Measurements from ENCODE around the gene SMIM35.

The SMIM35 gene

GRCh38 chr11:118129471-118130172, 42.9 kb upstream of the SMIM35 start:
- H3K4me3 ChIP-seq (ENCODE audit: low read depth, low read length), result no peak overlapping the region
- no peak for TF ChIP-seq CTCF (IDR thresholded peaks at IDR 0.05; ENCODE audit: low read depth, low read length)
- in situ Hi-C loops (cut with HindIII; ENCODE audit: low sequenced_read_pairs), result no loop called here
- no peak for DNase-seq (ENCODE audit: low read depth, low spot score)

- no peak overlapping the region for H3K4me3 ChIP-seq (ENCODE audit: low read depth, low read length)
- no peak for DNase-seq (ENCODE audit: low read depth, low spot score)
- in situ Hi-C loops (cut with HindIII; ENCODE audit: low sequenced_read_pairs), result no loop called here
- TF ChIP-seq CTCF (IDR thresholded peaks at IDR 0.05; ENCODE audit: low read depth, low read length), result no peak
Measured at GRCh38 chr11:118128721-118129470, 42.1 kb upstream of the SMIM35 start.

GRCh38 chr11:118128310-118128709, 41.5 kb upstream of the SMIM35 start:
- TF ChIP-seq CTCF (IDR thresholded peaks at IDR 0.05; ENCODE audit: low read depth, low read length), result no peak
- DNase-seq (ENCODE audit: low read depth, low spot score), result no peak
- H3K4me3 ChIP-seq (ENCODE audit: low read depth, low read length), result no peak overlapping the region
- in situ Hi-C loops (cut with HindIII; ENCODE audit: low sequenced_read_pairs), result no loop called here

- in situ Hi-C loops (cut with HindIII; ENCODE audit: low sequenced_read_pairs), result no loop called here
- H3K4me3 ChIP-seq (ENCODE audit: low read depth, low read length), result no peak overlapping the region
- no peak for TF ChIP-seq CTCF (IDR thresholded peaks at IDR 0.05; ENCODE audit: low read depth, low read length)
- DNase-seq (ENCODE audit: low read depth, low spot score), result no peak
Measured at GRCh38 chr11:118126082-118126838, 39.5 kb upstream of the SMIM35 start.

GRCh38 chr11:118124929-118125535, 38.3 kb upstream of the SMIM35 start:
- in situ Hi-C loops (cut with HindIII; ENCODE audit: low sequenced_read_pairs), result no loop called here
- no peak for DNase-seq (ENCODE audit: low read depth, low spot score)
- no peak for TF ChIP-seq CTCF (IDR thresholded peaks at IDR 0.05; ENCODE audit: low read depth, low read length)
- no peak overlapping the region for H3K4me3 ChIP-seq (ENCODE audit: low read depth, low read length)

- no peak for TF ChIP-seq CTCF (IDR thresholded peaks at IDR 0.05; ENCODE audit: low read depth, low read length)
- in situ Hi-C loops (cut with HindIII; ENCODE audit: low sequenced_read_pairs), result no loop called here
Measured at GRCh38 chr11:118120793-118121192, 34.0 kb upstream of the SMIM35 start.

More at GRCh38 chr11:118120793-118121192, 34.0 kb upstream of the SMIM35 start:
- DNase-seq (ENCODE audit: low read depth, low spot score), result no peak
- no peak overlapping the region for H3K4me3 ChIP-seq (ENCODE audit: low read depth, low read length)
